AG09319 (cell line): ENCODE data around the gene SORBS1.

Experiments used
- DNase-seq: peaks from one replicate; pipeline ENCODE4 v3.0.0-alpha.2; 2010; ENCODE audit warnings: low read depth; ENCODE audit errors: extremely low read depth
- CTCF ChIP-seq: IDR thresholded peaks from 2 replicates; pipeline ENCODE4 v1.5.1; 2011; ENCODE audit warnings: low read depth, mild to moderate bottlenecking, inconsistent platforms, low read length, moderate library complexity

SORBS1 gene

GRCh38 chr10:95443636-95444035, 117.5 kb downstream of the SORBS1 start:
- no peak for DNase-seq
- no peak for TF ChIP-seq CTCF

DNA sequence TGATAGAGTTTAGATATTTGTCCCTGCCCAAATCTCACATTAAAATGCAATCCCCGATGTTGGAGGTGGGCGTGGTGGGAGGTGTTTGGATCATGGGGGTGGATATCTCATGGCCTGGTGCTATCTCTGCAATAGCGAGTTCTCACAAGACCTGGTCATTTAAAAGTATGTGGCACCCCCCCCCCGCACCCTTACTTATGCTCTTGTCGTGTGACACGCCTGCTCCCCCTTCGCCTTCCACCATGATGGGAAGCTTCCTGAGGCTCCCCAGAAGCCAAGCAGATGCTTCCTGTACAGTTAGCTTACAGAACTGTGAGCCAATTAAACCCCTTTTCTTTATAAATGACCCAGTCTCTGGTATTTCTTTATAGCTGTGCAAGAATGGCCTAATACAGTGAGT, 118.8 kb downstream of the SORBS1 start:
- no peak for TF ChIP-seq CTCF
- no peak for DNase-seq

GRCh38 chr10:95441547-95441923, 119.6 kb downstream of the SORBS1 start:
- TF ChIP-seq CTCF, result no peak
- DNase-seq, result no peak

DNA sequence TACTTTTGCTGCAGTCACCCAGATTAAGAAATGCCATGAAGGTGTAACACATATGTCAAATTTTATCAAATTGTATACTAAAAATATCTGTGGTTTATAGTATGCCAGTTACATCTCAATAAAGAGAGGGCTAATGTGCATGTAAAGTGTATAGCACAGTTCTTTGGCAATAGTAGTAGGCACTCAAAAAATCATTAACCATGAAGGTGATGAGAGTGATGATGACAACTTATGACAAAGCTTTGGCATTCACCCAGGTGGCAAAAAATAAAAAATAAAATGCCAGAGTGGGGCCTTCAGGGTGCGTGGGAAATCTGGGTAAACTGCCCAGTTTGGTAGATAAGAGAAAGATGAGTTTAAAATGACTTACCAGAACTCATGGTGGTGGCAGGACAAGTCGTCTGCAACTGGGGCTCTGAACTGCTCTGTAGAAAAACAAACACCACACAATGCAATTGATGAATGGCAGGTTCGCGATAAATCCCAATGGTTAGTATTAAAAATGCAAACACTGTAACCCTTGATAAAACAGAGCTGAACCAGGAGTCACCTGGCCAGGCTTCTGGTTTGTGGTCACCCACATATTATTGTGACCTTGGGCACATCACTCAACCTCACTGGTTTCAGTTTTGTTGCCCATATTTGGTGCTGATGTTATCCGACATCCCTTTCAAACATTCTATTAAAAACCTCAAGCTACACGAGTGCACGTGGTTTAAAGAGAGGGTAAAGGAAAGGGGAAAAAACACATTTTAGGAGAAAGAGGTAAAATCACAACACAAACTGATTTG, 120.2 kb downstream of the SORBS1 start:
- no peak for DNase-seq
- TF ChIP-seq CTCF, result no peak

DNA sequence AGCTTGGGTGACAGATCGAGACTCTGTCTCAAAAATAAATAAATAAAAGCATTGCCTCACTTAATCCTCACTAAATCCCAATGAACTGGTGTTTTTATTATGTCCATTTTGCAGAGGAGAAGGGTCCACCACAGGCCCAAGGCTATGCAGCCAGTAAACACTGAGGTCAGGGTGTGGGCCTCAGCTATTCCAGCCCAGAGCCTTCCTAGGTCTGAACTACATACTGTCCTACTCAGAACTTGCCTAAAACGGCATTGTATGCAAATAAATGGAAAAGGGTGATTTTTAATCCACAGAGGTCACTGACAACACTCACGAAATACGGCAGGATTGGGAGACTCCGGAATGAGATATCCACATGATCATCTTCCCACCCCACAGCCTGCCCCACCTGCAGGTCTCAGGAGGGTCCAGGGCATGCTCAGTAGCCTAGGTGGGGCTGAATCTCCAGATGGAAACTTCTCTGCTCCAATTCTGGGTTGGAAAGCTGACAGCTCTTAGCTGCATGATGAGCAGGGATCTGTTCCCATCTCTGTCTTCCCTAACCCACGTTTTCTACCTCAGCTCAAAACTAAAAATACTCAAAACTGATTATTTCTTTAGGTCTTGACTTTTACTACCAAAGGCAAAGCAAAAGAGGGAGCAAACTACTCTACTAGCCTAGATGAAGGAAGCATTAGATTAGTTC, 121.0 kb downstream of the SORBS1 start:
- no peak for DNase-seq
- no peak for TF ChIP-seq CTCF

DNA sequence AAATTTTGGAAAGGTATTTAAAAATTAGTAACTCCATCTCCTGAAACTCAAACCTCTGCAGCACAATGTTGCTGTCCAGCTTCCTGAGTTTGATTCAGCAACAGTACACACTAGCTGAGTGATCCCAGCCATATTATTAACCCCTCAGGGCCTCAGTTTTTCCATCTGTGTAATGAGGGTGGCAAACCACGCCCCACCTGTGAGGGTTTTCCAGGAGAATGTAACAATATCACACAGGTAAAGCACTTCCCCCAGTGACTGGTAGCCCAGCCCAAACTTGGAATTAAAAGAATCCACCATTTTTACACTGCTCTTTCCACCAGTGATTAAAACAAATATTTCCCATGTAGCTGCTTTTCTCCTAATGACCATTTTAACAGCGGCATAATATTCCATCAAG, 122.4 kb downstream of the SORBS1 start:
- no peak for TF ChIP-seq CTCF
- no peak for DNase-seq

GRCh38 chr10:95437669-95438068, 123.5 kb downstream of the SORBS1 start:
- DNase-seq, result no peak
- TF ChIP-seq CTCF, result no peak
